ENCODE data around the gene PRRT2.

- no peak for TF ChIP-seq MAFK (IDR thresholded peaks at IDR 0.05; ENCODE audit: partially characterized antibody)
- no peak for TF ChIP-seq RAD21 (conservative IDR thresholded peaks at IDR 0.05 in 1 of 2, IDR thresholded peaks at IDR 0.05 in 1 of 2)
- TF ChIP-seq CTCF (IDR thresholded peaks at IDR 0.05) = no peak
- TF ChIP-seq CBX8 (IDR thresholded peaks at IDR 0.05) = no peak
- no peak for TF ChIP-seq EP300 (IDR thresholded peaks at IDR 0.05)
- TF ChIP-seq CEBPB (IDR thresholded peaks at IDR 0.05) = no peak
- TF ChIP-seq ESRRA (IDR thresholded peaks at IDR 0.05; ENCODE audit: borderline replicate concordance, low read length) = no peak
- TF ChIP-seq SREBF2 (IDR thresholded peaks at IDR 0.05) = no peak
- TF ChIP-seq POLR2A (IDR thresholded peaks at IDR 0.05; ENCODE audit: low read length) = no peak
Observed at GRCh38 chr16:29810699-29811169, 1.3 kb upstream of the PRRT2 start.
